HEK293 (cell line): Measurements from ENCODE around the gene PPAT.

Experiments used
- KLF16 ChIP-seq: fragments of 450-650 bp; formaldehyde crosslinking; IDR thresholded peaks from 2 replicates; pipeline ENCODE4 v1.5.1; 2017; ENCODE audit warnings: missing biosample characterization, missing genetic modification characterization
- OSR2 ChIP-seq: fragments of 450-650 bp; formaldehyde crosslinking; IDR thresholded peaks from 2 replicates; pipeline ENCODE4 v1.5.1; 2016; ENCODE audit warnings: missing biosample characterization, missing genetic modification characterization
- SP2 ChIP-seq: fragments of 450-650 bp; formaldehyde crosslinking; IDR thresholded peaks from 2 replicates; pipeline ENCODE4 v1.5.1; 2016; ENCODE audit warnings: missing biosample characterization, missing genetic modification characterization
- SP7 ChIP-seq: fragments of 450-650 bp; formaldehyde crosslinking; IDR thresholded peaks from 2 replicates; pipeline ENCODE4 v1.5.1; 2016; ENCODE audit warnings: missing biosample characterization, missing genetic modification characterization
- ZBTB10 ChIP-seq: fragments of 450-650 bp; formaldehyde crosslinking; IDR thresholded peaks from 2 replicates; pipeline ENCODE4 v1.5.1; 2016; ENCODE audit warnings: missing biosample characterization, missing genetic modification characterization
- ZBTB17 ChIP-seq: fragments of 450-650 bp; formaldehyde crosslinking; IDR thresholded peaks from 2 replicates; pipeline ENCODE4 v1.5.1; 2016; ENCODE audit warnings: missing biosample characterization, missing genetic modification characterization
- ZIC2 ChIP-seq: fragments of 450-650 bp; formaldehyde crosslinking; IDR thresholded peaks from 2 replicates; pipeline ENCODE4 v1.5.1; 2016; ENCODE audit warnings: missing biosample characterization, missing genetic modification characterization
- ZNF155 ChIP-seq: fragments of 450-650 bp; formaldehyde crosslinking; IDR thresholded peaks from 2 replicates; pipeline ENCODE4 v1.5.1; 2016; ENCODE audit warnings: missing biosample characterization, missing genetic modification characterization
- ZNF335 ChIP-seq: fragments of 450-650 bp; formaldehyde crosslinking; conservative IDR thresholded peaks from 2 replicates; pipeline ENCODE4 v1.5.1; 2016; ENCODE audit warnings: missing biosample characterization, missing genetic modification characterization
- ZNF366 ChIP-seq: fragments of 450-650 bp; formaldehyde crosslinking; conservative IDR thresholded peaks from 2 replicates; pipeline ENCODE4 v1.5.1; 2016; ENCODE audit warnings: missing biosample characterization, missing genetic modification characterization
- ZNF48 ChIP-seq: fragments of 450-650 bp; formaldehyde crosslinking; IDR thresholded peaks from 2 replicates; pipeline ENCODE4 v1.5.1; 2016; ENCODE audit warnings: missing biosample characterization, missing genetic modification characterization
- ZNF501 ChIP-seq: fragments of 450-650 bp; formaldehyde crosslinking; IDR thresholded peaks from 2 replicates; pipeline ENCODE4 v1.5.1; 2016; ENCODE audit warnings: missing biosample characterization, missing genetic modification characterization
- ZNF518A ChIP-seq: fragments of 450-650 bp; formaldehyde crosslinking; conservative IDR thresholded peaks from 2 replicates; pipeline ENCODE4 v1.5.1; 2016; ENCODE audit warnings: low read depth, missing biosample characterization, missing genetic modification characterization
- ZNF629 ChIP-seq: fragments of 450-650 bp; formaldehyde crosslinking; IDR thresholded peaks from 2 replicates; pipeline ENCODE4 v1.5.1; 2017; ENCODE audit warnings: missing biosample characterization, missing genetic modification characterization
- ZNF639 ChIP-seq: fragments of 450-650 bp; formaldehyde crosslinking; IDR thresholded peaks from 2 replicates; pipeline ENCODE4 v1.5.1; 2016; ENCODE audit warnings: missing biosample characterization, missing genetic modification characterization
- TF ChIP-seq, protein P1 (sequence below): fragments of 450-650 bp; formaldehyde crosslinking; IDR thresholded peaks from 2 replicates; pipeline ENCODE4 v1.5.1; 2017; ENCODE audit warnings: missing biosample characterization, mild to moderate bottlenecking, missing genetic modification characterization, moderate library complexity
- TF ChIP-seq, protein P2 (sequence below): fragments of 450-650 bp; IDR thresholded peaks from 2 replicates; pipeline ENCODE4 v1.5.1; 2018; ENCODE audit warnings: missing biosample characterization, missing genetic modification characterization
- TF ChIP-seq, protein P3 (sequence below): fragments of 450-650 bp; formaldehyde crosslinking; IDR thresholded peaks from 2 replicates; pipeline ENCODE4 v1.5.1; 2016; ENCODE audit warnings: missing biosample characterization, missing genetic modification characterization
- TF ChIP-seq, protein P4 (sequence below): fragments of 450-650 bp; formaldehyde crosslinking; IDR thresholded peaks from 2 replicates; pipeline ENCODE4 v1.5.1; 2016; ENCODE audit warnings: missing biosample characterization, missing genetic modification characterization, low read depth

Gene PPAT

GRCh38 chr4:56467284-56468096 is 32.1 kb upstream of the PPAT start, which contains the start of gene SRP72 (continued):
- no peak for TF ChIP-seq ZNF48 (tag by site-specific recombination)
- peak; percentile 53 for TF ChIP-seq ZNF366 (tag by site-specific recombination)
- peak; percentile 88 for TF ChIP-seq ZNF335 (tag by site-specific recombination)
- TF ChIP-seq, protein P1, sequence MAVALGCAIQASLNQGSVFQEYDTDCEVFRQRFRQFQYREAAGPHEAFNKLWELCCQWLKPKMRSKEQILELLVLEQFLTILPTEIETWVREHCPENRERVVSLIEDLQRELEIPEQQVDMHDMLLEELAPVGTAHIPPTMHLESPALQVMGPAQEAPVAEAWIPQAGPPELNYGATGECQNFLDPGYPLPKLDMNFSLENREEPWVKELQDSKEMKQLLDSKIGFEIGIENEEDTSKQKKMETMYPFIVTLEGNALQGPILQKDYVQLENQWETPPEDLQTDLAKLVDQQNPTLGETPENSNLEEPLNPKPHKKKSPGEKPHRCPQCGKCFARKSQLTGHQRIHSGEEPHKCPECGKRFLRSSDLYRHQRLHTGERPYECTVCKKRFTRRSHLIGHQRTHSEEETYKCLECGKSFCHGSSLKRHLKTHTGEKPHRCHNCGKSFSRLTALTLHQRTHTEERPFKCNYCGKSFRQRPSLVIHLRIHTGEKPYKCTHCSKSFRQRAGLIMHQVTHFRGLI (tag by site-specific recombination) = no peak
- TF ChIP-seq, protein P2, sequence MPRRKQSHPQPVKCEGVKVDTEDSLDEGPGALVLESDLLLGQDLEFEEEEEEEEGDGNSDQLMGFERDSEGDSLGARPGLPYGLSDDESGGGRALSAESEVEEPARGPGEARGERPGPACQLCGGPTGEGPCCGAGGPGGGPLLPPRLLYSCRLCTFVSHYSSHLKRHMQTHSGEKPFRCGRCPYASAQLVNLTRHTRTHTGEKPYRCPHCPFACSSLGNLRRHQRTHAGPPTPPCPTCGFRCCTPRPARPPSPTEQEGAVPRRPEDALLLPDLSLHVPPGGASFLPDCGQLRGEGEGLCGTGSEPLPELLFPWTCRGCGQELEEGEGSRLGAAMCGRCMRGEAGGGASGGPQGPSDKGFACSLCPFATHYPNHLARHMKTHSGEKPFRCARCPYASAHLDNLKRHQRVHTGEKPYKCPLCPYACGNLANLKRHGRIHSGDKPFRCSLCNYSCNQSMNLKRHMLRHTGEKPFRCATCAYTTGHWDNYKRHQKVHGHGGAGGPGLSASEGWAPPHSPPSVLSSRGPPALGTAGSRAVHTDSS (tag by site-specific recombination) = 0 out of 2 replicates have a peak, but pooled peaks have one; percentile 22
- peak; percentile 84 for TF ChIP-seq ZBTB17 (tag by site-specific recombination)
- TF ChIP-seq, protein P3, sequence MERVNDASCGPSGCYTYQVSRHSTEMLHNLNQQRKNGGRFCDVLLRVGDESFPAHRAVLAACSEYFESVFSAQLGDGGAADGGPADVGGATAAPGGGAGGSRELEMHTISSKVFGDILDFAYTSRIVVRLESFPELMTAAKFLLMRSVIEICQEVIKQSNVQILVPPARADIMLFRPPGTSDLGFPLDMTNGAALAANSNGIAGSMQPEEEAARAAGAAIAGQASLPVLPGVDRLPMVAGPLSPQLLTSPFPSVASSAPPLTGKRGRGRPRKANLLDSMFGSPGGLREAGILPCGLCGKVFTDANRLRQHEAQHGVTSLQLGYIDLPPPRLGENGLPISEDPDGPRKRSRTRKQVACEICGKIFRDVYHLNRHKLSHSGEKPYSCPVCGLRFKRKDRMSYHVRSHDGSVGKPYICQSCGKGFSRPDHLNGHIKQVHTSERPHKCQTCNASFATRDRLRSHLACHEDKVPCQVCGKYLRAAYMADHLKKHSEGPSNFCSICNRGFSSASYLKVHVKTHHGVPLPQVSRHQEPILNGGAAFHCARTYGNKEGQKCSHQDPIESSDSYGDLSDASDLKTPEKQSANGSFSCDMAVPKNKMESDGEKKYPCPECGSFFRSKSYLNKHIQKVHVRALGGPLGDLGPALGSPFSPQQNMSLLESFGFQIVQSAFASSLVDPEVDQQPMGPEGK = peak; percentile 90
- no peak for TF ChIP-seq KLF16
- TF ChIP-seq, protein P4, sequence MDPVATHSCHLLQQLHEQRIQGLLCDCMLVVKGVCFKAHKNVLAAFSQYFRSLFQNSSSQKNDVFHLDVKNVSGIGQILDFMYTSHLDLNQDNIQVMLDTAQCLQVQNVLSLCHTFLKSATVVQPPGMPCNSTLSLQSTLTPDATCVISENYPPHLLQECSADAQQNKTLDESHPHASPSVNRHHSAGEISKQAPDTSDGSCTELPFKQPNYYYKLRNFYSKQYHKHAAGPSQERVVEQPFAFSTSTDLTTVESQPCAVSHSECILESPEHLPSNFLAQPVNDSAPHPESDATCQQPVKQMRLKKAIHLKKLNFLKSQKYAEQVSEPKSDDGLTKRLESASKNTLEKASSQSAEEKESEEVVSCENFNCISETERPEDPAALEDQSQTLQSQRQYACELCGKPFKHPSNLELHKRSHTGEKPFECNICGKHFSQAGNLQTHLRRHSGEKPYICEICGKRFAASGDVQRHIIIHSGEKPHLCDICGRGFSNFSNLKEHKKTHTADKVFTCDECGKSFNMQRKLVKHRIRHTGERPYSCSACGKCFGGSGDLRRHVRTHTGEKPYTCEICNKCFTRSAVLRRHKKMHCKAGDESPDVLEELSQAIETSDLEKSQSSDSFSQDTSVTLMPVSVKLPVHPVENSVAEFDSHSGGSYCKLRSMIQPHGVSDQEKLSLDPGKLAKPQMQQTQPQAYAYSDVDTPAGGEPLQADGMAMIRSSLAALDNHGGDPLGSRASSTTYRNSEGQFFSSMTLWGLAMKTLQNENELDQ (tag by site-specific recombination) = no peak
- 0 out of 2 replicates have a peak, but pooled peaks have one; percentile 24 for TF ChIP-seq ZNF501 (tag by site-specific recombination)
- no peak for TF ChIP-seq OSR2 (tag by site-specific recombination)
- TF ChIP-seq ZNF629 (tag by site-specific recombination) = no peak; the same call in 1 of the 2 replicates
- peak; percentile 20; the same call in 1 of the 2 replicates for TF ChIP-seq ZBTB10
- TF ChIP-seq SP7 = peak; percentile 13; the same call in 1 of the 2 replicates
- TF ChIP-seq ZNF155 (tag by site-specific recombination) = no peak
- TF ChIP-seq ZNF518A (tag by site-specific recombination) = peak; percentile 73
- TF ChIP-seq ZNF639 (tag by site-specific recombination) = 0 out of 2 replicates have a peak, but pooled peaks have one; percentile 32
- TF ChIP-seq ZIC2 = no peak
- peak; percentile 75 for TF ChIP-seq SP2 (tag by site-specific recombination)
- TF ChIP-seq, all 188 proteins: peak for 23
